Prostate gland (tissue), 2 donors: ENCODE measurements around the gene BRSK2.
"Not testable (repeated sequence)": the region's sequence is repeated elsewhere in the genome, so short reads cannot be mapped to it uniquely, and the experiment has no call there.

Experiments used
- POLR2A ChIP-seq: fragments of 450-650 bp; IDR thresholded peaks from one replicate; pipeline ENCODE4 v1.6.1; 2016; ENCODE audit warnings: antibody characterized with exemption, mild to moderate bottlenecking
- TF ChIP-seq, protein P1 (sequence below), 4 experiments: fragments of 200-600 bp in 2 of 4; fragments of 450-650 bp in 2 of 4; sonication (generic) in 2 of 4; IDR thresholded peaks; 1 replicate in 3 of 4; 2 replicates in 1 of 4; pipeline ENCODE4 v1.5.1; 2016 to 2019; ENCODE audit warnings: antibody characterized with exemption in 4 of 4, mild to moderate bottlenecking in 2 of 4, moderate library complexity in 2 of 4

GRCh38 chr11:1418192-1418795, 28.6 kb downstream of the BRSK2 start:
- TF ChIP-seq, protein P1, sequence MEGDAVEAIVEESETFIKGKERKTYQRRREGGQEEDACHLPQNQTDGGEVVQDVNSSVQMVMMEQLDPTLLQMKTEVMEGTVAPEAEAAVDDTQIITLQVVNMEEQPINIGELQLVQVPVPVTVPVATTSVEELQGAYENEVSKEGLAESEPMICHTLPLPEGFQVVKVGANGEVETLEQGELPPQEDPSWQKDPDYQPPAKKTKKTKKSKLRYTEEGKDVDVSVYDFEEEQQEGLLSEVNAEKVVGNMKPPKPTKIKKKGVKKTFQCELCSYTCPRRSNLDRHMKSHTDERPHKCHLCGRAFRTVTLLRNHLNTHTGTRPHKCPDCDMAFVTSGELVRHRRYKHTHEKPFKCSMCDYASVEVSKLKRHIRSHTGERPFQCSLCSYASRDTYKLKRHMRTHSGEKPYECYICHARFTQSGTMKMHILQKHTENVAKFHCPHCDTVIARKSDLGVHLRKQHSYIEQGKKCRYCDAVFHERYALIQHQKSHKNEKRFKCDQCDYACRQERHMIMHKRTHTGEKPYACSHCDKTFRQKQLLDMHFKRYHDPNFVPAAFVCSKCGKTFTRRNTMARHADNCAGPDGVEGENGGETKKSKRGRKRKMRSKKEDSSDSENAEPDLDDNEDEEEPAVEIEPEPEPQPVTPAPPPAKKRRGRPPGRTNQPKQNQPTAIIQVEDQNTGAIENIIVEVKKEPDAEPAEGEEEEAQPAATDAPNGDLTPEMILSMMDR (IDR thresholded peaks at IDR 0.05), result not testable (repeated sequence)
- not testable (repeated sequence) for TF ChIP-seq POLR2A
